GM18508 (cell line): ENCODE data around the gene PKMYT1.

Experiments used
- ATAC-seq: cut with Tn5 transposase; IDR thresholded peaks from one replicate; pipeline ENCODE4 v1.9.1; 2021; ENCODE audit warnings: moderate number of reproducible peaks; ENCODE audit not compliant: insufficient read depth, unreplicated experiment

Gene PKMYT1

DNA sequence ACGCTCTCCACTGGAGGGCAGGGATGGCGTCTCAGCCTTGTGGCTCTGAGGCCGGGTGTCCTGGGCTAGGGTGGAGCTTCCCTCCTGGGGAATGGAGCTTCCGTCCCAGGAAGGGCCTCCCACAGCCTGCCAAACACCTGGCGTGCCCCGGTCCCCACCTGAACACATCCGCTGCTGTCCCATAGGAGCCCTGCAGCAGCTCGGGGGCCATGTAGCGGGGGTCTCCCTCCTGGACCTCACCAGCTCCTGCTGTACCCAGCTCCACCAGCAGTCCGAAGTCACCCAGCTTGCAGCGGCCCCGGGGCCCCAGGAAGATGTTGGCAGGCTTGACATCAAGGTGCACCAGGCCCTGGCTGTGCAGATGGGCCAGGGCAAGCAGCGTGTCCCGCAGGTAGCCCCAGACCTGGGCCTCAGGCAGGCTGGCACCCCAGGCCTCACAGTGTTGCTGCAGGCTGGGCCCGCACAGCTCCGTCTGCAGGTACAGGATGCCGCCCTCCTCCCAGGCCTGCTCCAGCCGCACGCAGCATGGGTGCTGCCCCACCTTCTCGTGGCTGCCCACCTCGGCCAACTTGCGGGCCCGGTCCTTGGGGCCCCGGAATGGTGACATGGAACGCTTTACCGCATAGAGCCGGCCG is 5.0 kb downstream of the PKMYT1 start:
- no peak for ATAC-seq

DNA sequence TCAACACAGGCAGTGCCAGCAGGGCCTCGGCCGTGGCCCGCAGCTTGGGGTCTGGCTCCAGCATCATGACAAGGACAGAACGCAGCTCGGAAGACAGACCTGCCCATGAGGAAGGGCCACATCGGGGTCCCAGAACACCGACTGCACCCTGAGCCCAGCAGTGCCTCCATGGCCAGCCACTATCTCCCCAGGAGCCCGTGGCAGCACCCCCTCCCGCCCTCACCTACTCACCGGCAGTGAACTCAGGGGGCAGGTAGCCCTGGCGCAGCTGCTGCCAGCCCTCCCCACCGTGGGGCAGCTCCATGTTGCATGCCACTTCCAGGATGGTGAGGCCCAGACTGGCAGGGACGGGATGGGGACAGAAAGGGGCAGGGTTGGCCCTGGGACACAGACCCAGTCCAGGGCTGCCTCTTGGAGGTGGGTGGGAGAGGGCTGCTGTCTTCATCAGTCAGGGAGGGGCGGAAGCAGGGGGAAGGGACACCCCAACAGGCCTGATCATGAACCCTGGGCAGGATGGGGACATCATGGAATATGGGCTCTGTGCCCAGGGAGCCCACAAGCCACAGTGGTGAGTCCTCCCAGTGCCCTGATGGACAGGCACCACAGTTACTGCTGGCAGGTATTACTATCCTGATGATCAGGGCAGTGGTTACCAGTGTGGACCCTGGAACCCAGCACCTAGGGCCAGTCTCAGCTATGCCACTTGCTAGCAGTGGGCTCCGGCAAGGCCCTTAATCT is 5.8 kb downstream of the PKMYT1 start:
- ATAC-seq: no peak

DNA sequence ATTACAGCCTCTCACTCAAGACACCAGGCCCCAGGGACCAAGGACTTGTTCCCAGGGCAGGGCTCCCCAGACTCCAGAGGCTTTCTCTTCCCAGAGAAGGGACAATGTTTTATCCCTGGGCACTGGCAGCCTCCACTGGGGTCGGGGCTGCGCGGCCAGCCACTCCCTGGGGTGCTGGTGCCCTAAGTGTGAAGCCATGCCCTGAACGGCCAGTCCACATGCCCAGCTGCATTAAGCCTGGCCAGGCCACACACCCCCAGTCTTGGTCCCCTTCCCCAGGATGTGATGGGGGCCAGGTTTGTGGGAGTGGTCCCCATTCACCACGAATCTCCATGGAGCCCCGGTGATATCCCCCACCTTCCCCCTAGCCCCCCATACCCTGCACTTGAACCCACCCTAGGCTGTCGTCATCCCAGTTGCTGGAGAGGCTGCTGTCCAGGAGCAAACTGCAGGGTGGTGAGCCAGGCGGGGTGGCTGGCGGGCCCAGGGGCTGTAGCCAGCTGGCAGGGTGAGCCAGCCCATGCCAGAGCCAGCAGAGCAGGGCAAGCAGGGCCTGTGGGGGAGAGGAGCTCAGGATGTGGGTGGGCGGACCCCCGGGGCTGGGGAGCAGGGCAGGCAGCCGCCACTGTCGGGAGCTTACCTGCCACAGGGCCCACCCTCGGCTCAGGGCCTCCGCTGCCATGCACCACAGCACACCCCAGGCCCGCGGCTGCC is 6.5 kb downstream of the PKMYT1 start:
- ATAC-seq: no peak

DNA sequence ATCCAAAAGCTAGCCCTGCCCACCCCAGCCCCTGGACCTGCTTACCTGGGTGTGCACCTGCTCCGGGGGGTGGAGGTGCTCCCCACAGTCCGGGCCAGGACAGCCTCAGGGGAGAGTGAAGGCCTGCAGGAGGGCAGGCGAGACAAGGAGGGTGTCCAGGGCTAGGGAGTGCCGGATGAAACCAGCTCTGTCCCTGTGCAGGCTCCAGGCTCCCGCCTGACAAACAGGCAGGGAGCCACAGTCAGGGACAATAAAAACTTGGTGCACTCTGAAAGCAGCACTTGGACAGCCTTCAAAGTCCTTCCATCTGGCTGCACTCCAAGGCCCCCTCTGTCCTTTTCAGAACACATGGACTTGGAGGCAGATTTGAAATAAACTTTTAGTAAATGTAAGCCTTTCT is 7.2 kb downstream of the PKMYT1 start:
- ATAC-seq: no peak

DNA sequence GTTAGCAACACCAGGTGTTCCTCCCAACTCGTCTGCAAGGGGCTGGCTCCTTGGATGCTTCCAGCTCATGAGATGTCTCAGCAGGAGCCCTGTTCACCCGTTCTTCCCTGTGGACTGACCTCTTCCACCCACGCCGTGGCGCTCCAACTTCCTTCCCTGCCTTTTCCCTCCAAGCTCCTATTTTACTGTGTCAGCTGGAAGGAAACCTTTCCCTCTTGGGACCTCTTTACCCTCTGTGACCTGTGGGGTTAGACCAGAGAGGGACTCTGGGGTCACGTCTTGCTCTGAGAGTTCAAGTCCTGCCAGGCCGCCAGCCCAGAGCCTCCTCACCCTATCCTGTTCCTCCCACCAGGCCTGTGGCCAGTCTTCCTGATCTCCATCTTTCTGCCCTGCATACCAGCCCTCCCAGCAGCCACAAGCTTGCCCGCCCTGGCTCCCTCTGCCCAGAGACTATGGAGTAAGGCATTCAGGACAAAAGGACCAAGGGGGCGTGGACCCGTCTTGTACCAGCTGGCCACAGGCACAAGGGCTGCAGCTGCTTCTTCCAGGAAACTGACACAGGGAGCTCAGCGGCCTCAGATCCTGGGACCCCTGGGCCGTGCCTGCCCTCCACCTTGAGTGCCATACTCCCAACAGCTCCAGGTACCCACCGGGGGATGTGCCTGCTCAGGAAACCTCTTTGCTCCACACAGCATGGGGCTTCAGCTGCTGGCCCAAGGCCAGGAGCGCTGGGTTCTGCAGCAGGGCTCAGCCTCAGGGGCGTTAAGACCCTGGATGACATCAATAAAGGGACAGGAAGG is 8.1 kb downstream of the PKMYT1 start:
- no peak for ATAC-seq

DNA sequence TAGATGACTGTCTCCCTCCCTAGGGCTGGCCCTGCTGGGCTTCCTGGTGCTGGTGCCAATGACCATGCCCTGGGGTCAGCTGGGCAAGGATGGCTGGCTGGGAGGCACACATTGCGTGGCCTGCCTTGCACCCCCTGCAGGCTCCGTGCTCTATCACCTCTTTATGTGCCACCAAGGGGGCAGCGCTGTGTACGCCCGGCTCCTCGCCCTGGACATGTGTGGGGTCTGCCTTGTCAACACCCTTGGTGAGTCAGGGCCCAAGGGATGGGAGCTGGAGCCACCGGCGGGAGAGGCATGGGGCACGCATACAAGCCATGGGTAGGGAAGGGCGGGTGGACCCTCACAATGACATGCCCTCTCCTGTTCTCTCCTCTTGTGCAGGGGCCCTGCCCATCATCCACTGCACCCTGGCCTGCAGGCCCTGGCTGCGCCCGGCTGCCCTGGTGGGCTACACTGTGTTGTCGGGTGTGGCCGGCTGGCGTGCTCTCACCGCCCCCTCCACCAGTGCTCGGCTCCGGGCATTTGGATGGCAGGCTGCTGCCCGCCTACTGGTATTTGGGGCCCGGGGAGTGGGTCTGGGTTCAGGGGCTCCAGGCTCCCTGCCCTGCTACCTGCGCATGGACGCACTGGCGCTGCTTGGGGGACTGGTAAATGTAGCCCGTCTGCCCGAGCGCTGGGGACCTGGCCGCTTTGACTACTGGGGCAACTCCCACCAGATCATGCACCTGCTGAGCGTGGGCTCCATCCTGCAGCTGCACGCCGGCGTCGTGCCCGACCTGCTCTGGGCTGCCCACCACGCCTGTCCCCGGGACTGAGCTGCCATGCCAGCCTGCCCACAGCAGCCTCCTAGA is 8.9 kb downstream of the PKMYT1 start:
- ATAC-seq: no peak

DNA sequence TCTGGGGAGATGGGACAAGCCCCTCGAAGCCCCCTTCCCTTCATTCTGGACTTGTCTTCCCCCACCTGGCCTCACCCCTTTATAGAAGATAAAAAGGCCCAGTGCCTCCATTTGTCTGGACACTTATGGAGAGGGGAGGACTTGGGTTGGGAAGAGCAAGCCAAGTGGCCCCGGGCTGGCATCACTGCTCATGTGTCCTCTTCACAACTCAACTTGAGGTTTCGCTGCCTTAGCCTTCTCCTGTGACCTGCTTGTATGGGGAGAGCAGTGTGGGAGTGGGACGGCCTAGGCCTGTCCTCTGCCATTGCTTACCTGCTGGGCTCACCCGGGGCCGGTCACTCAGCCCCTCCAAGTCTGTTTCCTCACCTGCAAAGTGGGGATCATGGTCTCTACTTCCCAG is 9.7 kb downstream of the PKMYT1 start:
- no peak for ATAC-seq

DNA sequence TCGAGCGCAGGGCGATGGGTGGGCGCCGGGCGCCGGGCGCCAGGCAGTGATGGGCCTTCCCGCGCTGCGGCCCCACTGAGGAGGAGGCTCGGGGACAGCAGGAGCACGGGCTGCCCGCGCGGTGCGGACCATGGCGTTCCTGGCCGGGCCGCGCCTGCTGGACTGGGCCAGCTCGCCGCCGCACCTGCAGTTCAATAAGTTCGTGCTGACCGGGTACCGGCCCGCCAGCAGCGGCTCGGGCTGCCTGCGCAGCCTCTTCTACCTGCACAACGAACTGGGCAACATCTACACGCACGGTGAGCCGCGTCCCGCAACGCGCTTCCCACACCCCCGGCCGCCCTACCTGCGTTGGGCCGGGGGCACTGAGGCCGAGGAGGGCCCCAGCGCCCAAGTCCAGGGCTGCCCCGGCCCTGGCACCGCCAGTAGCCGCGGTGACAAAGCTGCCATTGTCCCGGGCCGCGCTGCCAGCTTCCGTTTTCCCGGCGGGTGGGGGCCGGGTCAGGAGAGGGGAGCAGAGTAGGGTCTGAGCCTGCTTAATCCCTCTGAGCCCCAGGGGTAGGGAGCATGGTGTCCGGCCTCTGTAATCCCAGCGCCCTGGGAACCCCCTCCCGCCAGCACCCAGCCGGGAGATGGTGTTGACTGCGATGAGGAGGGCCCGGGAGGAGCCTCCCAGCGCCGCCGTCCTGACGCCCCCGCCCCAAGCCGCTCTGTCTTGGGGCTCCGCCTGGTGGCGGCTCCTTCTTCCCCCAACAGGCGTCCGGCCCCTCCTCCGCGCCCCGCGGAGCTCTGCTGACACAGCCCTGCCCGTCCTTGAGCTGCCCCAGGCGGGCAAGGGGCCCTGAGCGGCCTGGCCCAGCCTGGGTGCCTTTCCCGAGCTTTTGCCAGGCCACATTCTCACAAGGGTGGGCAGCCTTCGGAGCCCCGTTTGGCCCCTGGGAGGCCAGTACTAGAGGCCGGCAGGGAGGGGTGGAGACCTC is 10.4 kb downstream of the PKMYT1 start:
- no peak for ATAC-seq

DNA sequence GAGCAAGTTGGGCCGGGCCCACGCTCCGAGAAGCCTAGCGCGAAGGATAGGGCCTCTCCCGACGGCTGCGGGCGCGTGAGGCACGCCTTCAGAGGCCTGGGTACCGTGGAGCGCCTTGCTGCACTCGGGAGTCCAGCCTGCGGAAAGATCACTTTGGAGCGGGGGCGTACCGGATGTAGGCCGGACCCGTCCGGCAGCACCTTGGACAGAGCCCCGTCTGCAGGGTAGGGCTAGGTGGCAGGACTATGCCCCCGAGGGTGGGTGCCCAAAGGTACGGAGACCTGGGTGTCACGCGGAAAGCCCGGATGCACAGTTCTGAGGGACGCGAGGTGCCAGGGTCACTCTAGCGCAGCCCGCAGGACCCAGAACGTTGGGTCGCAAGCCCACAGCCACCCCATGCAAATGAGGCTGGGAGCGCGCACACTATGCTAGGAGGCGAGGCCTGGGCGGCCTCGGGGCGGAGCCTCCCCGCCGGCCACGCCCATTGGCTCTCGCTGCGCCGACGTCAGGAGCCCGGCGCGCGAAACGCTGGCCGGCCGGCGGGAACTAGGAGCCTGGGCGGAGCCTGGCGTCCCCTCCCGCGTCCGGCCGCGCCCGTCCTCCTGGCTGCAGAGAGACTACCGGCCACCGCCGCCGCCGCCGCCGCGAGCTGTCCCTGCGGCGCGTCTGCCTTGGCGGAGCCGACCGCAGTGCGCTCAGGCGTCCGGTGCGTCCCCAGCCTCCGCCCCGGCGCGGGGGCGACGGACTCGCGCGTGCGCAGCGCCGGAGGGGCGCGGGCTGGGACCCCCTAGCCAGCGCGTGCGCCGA is 11.3 kb downstream of the PKMYT1 start, which contains the start of gene PAQR4:
Gene PAQR4 (plus strand): TSS at position 611 of the 807 bp plus-strand sequence. CDS start 327 bp downstream, outside the sequence.
- ATAC-seq: peak; percentile 35

DNA sequence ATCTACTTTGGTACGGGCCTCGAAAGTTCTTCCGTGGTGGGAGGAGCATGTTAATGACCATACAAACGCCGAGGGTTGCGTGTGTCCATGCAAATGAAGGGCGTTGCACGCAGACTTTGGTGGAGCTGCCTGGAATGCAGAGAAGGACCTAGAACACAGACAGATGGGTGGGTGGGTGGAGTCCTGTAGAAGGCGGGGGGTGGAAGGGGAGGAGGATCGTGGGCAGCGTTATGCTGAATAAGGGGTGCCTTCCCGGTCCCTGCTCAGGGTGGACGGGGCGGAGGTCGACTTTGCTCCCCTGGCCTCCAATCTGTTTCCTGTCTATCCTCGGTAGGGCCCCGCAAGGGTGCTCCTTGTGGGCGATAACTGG is 11.9 kb downstream of the PKMYT1 start:
- no peak for ATAC-seq

DNA sequence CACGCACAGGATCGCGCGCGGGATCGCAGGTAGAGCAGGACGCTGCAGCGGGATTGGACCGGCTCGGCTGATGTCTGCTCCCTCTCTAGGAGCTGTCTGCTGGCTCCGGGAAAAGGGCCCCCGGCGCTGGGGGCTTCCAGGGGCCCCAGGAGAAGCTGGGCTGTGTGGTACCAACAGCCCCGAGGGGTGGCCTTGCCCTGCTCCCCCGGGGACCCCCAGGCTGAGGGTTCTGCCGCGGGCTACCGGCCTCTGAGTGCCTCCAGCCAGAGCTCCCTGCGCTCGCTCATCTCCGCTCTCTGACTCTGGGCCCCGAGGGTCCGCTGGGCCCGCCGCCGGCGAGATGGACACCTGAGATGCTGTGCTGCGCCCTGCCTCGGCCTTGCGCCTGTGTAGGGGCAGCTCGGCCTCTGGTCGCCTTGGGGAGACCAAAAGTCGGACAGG is 12.5 kb downstream of the PKMYT1 start:
- no peak for ATAC-seq

DNA sequence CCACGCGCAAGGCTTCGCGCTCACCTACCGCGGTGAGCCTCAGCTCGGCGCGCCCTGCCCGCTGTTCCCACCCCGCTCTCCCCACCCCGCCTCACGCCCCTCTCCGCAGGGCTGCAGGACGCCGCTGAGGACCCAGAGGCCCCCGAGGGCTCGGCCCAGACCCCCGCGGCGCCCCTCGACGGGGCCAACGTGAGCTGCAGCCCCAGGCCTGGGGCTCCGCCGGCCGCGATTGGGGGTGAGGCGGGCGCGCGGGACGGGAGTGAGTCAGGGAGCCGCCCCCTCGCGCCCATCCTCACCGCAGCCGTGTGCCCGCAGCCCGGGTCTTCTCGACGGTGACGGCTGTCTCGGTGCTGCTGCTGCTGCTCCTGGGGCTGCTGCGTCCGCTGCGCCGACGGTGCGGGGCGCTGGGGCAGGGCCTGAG is 13.0 kb downstream of the PKMYT1 start:
- no peak for ATAC-seq

DNA sequence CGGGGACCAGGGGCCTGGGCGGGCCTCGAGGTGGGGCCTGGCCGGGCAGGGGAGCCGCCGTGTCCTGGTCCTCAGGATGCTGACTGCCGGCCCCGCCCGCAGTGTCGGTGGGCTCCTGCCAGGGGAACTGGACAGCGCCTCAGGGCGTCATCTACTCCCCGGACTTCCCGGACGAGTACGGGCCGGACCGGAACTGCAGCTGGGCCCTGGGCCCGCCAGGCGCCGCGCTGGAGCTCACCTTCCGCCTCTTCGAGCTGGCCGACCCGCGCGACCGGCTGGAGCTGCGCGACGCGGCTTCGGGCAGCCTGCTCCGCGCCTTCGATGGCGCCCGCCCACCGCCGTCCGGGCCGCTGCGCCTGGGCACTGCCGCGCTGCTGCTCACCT is 13.4 kb downstream of the PKMYT1 start:
- ATAC-seq: no peak

DNA sequence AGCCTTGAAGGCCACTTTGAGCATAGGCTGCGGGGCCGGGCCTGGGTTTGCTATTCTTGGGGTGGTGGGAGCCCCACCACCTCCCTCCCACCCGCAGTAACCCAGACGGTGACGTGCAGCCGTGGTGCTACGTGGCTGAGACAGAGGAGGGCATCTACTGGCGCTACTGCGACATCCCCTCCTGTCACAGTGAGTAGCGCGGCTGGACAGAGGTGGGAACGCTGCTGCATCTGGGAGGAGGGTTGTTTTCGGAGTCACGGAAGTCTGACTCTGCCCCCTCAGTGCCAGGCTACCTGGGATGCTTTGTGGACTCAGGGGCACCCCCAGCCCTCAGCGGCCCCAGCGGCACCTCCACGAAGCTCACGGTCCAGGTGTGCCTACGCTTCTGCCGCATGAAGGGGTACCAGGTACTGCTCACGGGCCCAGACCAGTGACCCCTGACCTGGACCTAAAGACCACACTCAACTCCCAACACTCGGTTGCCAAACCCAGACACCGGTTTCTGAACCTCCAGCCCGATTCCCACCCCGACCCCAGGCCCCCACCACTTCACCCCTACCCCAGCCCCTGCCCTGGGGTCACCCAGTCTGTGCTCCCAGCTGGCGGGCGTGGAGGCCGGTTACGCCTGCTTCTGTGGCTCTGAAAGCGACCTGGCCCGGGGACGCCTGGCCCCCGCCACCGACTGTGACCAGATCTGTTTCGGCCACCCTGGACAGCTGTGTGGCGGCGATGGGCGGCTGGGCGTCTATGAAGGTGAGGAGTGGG is 14.0 kb downstream of the PKMYT1 start:
- ATAC-seq: no peak

DNA sequence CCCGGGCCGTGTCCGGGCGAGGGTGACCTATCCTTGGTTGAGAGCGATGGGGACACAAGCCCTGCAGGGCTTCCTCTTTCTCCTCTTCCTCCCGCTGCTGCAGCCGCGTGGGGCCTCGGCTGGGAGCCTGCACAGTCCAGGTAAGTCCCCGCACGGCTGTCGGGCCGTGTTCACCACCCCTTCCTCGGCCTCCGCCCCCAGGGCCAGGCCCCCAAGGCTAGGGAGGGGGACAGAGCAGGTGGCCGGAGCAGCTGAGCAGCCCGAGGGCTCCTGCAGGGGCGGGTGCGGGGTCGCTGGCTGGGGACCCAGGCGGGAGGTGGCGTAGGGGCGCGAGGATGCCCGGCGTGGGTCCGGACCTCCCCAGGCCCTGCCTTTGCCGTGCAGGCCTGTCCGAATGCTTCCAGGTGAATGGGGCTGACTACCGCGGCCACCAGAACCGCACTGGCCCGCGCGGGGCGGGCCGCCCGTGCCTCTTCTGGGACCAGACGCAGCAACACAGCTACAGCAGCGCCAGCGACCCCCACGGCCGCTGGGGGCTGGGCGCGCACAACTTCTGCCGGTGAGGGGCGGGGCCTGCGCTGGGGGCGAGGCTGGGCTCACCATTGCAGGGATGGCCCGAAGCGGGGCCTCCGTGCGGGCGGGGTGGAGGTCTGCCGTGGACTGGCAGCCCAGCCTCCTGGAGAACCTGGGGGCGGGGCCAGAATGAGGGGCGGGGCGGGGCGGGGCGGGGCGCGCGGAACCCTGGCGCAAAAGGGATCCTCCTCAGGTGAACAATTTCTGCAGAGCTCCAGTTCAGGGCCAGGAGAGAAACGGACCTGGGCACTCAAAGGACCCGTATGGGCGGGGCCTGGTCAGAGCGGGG is 15.5 kb downstream of the PKMYT1 start:
- no peak for ATAC-seq
